Putamen (tissue), 1 donor: ENCODE data around the gene ALS2CL.
A peak's percentile ranks its signal among the peaks of the same experiment; 100 is the strongest.

Source experiments
- DNase-seq: peaks from one replicate; pipeline ENCODE4 v3.0.0-alpha.2; 2016; ENCODE audit warnings: low spot score

The ALS2CL gene

GRCh38 chr3:46629551-46630517 is 63.6 kb downstream of the ALS2CL start:
- peak; percentile 65 for DNase-seq

GRCh38 chr3:46628901-46629369 is 64.5 kb downstream of the ALS2CL start:
- DNase-seq, result peak; percentile 38

GRCh38 chr3:46627078-46627477 is 66.4 kb downstream of the ALS2CL start:
- no peak for DNase-seq

DNA sequence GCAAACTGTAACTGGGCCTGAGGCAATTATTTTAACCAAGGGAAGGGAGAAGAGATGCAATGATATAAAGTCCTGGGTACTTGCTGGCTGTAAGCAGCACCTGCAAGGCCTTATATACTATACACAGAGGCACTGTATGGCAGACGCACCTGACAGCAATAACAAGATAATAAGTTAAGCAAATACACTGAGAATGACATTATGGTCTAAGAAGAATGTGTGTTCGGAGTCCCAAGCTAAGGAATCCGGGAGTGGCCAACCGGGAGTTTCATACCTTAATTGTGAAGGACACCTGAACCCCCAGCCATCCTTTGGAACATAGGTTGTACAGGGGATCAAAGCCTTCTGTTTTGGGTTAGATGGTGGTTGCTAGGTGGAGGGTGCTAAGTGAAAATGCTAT is 67.4 kb downstream of the ALS2CL start:
- DNase-seq, result no peak

DNA sequence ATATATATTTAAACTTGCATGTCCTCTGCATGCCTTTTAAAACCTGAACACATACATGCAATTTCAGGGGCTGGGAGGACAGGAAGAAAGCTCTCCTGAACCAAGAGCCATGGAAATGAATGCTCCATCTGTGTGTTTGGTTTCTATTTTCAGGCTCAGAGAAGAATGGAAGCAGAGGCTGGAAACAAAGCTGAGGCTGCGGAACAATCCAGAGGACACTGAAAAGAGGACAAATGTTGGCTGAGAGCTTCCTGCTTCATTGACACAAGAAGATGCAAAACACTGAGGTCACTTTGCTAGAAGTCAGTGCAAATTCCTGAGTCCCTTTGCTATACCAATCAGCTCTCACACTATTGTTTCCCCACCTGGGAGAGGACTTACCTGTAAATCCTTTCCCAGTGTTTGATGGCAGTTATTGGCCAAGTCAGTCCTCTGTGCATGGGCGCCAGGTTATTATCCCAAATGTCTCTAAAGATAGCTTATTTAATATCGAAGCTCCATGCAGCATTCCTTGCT is 68.4 kb downstream of the ALS2CL start:
- DNase-seq, result no peak

DNA sequence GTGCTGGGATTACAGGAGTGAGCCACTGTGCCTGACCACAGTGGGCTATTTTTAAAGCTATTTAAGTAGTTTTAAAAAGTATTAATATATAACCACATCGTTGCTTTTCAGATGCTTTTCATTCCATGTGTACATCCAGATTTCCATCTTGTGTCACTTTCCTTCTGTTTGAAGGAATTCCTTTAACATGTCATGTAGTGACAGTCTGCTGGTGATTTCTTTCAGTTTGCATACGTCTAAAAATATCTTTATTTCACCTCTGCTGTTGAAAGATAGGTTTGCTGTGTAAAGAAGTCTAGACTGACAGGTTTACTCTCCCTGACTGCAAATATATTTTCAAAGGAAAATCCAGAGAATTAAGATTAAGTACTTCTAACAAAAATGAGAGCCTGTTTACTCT is 68.9 kb downstream of the ALS2CL start:
- no peak for DNase-seq

GRCh38 chr3:46619845-46620778 is 73.4 kb downstream of the ALS2CL start:
- no peak for DNase-seq
